GM12878 (cell line): Measurements from ENCODE around the gene SETBP1. TPM values are rescaled to one million over a fixed set of nuclear protein-coding genes. Genes with fewer than 3 reads are reported as not detected.

ENCODE experiments used
- ATAC-seq: fragments of 200-7000 bp; cut with Tn5 transposase; 3 replicates; pipeline ENCODE4 v1.9.1; 2020; ENCODE audit warnings: mild to moderate bottlenecking, moderate library complexity
- BruUV-seq: library from RNA; stranded (reverse); fragments of 400-500 nt; replicated peaks from 2 replicates; lab custom pipeline; 2021; lab: Mats Ljungman, UMichigan
- CTCF ChIA-PET: fragments of 300-600 bp; sonication (Branson Sonifier 250); formaldehyde crosslinking; extraction: SDS; loops from one replicate; lab custom pipeline; 2021; ENCODE audit warnings: inconsistent platforms; lab: Yijun Ruan, JAX
- POLR2A ChIA-PET: fragments of 350-600 bp; formaldehyde crosslinking; extraction: SDS; loops from one replicate; lab custom pipeline; 2021; ENCODE audit warnings: inconsistent platforms; lab: Charles Lee
- RAD21 ChIA-PET: fragments of 300-600 bp; sonication (Branson Sonifier 250); formaldehyde crosslinking; loops from one replicate; lab custom pipeline; 2023; ENCODE audit warnings: antibody characterized with exemption; ENCODE audit not compliant: unreplicated experiment; lab: Charles Lee
- SMC1A ChIA-PET: fragments of 300-600 bp; sonication (Branson Sonifier 250); formaldehyde crosslinking; loops from one replicate; lab custom pipeline; 2023; ENCODE audit not compliant: unreplicated experiment, uncharacterized antibody; lab: Charles Lee
- DNase-seq: peaks from one replicate; pipeline ENCODE4 v3.0.0-alpha.2; 2011; ENCODE audit warnings: low read depth, low spot score
- FAIRE-seq: peaks from 3 replicates; lab custom pipeline; 2011; peaks lifted over from hg19 to GRCh38; lab: Jason Lieb, UNC
- H2AFZ ChIP-seq: 2 replicates; pipeline ENCODE4 v1.6.0; 2011; ENCODE audit warnings: low read depth, low read length, control low read depth; ENCODE audit not compliant: control insufficient read depth
- H3K27ac ChIP-seq: 2 replicates; pipeline ENCODE4 v1.5.1; 2011; ENCODE audit warnings: control low read depth; ENCODE audit not compliant: control insufficient read depth, insufficient read depth
- H3K27me3 ChIP-seq, 2 experiments: replicated peaks in 1 of 2; 2 replicates each; pipeline versions ENCODE4 v1.6.0 to v1.6.1; 2011; ENCODE audit warnings: low read length in 1 of 2; ENCODE audit not compliant: control insufficient read depth in 2 of 2, insufficient read depth in 2 of 2
- H3K36me3 ChIP-seq, 2 experiments: 2 replicates each; pipeline ENCODE4 v1.5.1; 2011; ENCODE audit warnings: low read length in 1 of 2; ENCODE audit not compliant: control insufficient read depth in 2 of 2, insufficient read depth in 2 of 2
- H3K4me1 ChIP-seq: 2 replicates; pipeline ENCODE4 v1.6.1; 2011; ENCODE audit warnings: mild to moderate bottlenecking, low read length, moderate library complexity, mixed read lengths; ENCODE audit not compliant: control insufficient read depth, insufficient read depth
- H3K4me2 ChIP-seq: 2 replicates; pipeline ENCODE4 v1.6.0; 2011; ENCODE audit warnings: control low read depth; ENCODE audit not compliant: control insufficient read depth, insufficient read depth
- H3K4me3 ChIP-seq: fragments of 200-600 bp; sonication (generic); 2 replicates; pipeline ENCODE4 v1.5.1; 2016
- H3K79me2 ChIP-seq: 2 replicates; pipeline ENCODE4 v1.6.0; 2011; ENCODE audit warnings: low read length; ENCODE audit not compliant: control insufficient read depth, insufficient read depth
- H3K9ac ChIP-seq: 2 replicates; pipeline ENCODE4 v1.8.0; 2011; ENCODE audit warnings: low read length, control low read depth, mixed read lengths; ENCODE audit not compliant: control insufficient read depth, insufficient read depth
- H3K9me3 ChIP-seq: replicated peaks from 3 replicates; pipeline ENCODE4 v1.5.1; 2011; ENCODE audit warnings: mild to moderate bottlenecking, low read length; ENCODE audit not compliant: control insufficient read depth, insufficient read depth
- H4K20me1 ChIP-seq: 2 replicates; pipeline ENCODE4 v1.6.0; 2011; ENCODE audit not compliant: control insufficient read depth, insufficient read depth
- ASH2L ChIP-seq: fragments of 300-600, 200-600 bp; sonication (generic); IDR thresholded peaks from 2 replicates; pipeline ENCODE4 v1.6.1; 2017; ENCODE audit warnings: low read depth, mild to moderate bottlenecking, borderline replicate concordance
- ATF2 ChIP-seq: IDR thresholded peaks from 2 replicates; pipeline ENCODE4 v1.6.1; 2012; ENCODE audit warnings: low read length, inconsistent platforms
- EED ChIP-seq: sonication (generic); IDR thresholded peaks from 2 replicates; pipeline ENCODE4 v1.6.1; 2016; ENCODE audit warnings: antibody characterized with exemption, low read depth
- EGR1 ChIP-seq, 2 experiments: IDR thresholded peaks; 1 replicate in 1 of 2; 2 replicates in 1 of 2; pipeline ENCODE4 v1.6.1; 2011 to 2012; ENCODE audit warnings: low read depth in 2 of 2, low read length in 2 of 2, borderline replicate concordance in 1 of 2, mild to moderate bottlenecking in 1 of 2, moderate library complexity in 1 of 2
- HDAC6 ChIP-seq: fragments of 200-600 bp; sonication (generic); IDR thresholded peaks from one replicate; pipeline ENCODE4 v1.8.0; 2017; ENCODE audit warnings: antibody characterized with exemption; ENCODE audit not compliant: unreplicated experiment
- MEF2A ChIP-seq: IDR thresholded peaks from 2 replicates; pipeline ENCODE4 v1.6.1; 2011; ENCODE audit warnings: low read depth, mild to moderate bottlenecking, low read length, moderate library complexity; ENCODE audit not compliant: insufficient read depth
- PBX3 ChIP-seq: IDR thresholded peaks from 2 replicates; pipeline ENCODE4 v1.6.1; 2011; ENCODE audit warnings: mild to moderate bottlenecking, low read depth, low read length, moderate library complexity; ENCODE audit not compliant: insufficient replicate concordance
- RB1 ChIP-seq: fragments of 450-650 bp; formaldehyde crosslinking; IDR thresholded peaks from 2 replicates; pipeline ENCODE4 v1.6.1; 2017; ENCODE audit warnings: mild to moderate bottlenecking, borderline replicate concordance
- RFX5 ChIP-seq: IDR thresholded peaks from 2 replicates; pipeline ENCODE4 v1.6.1; 2011; ENCODE audit warnings: low read depth, low read length, improper control_type of control experiment
- RUNX3 ChIP-seq: IDR thresholded peaks from 2 replicates; pipeline ENCODE4 v1.6.1; 2012; ENCODE audit warnings: low read length, inconsistent platforms
- SMAD1 ChIP-seq: fragments of 450-650 bp; IDR thresholded peaks from 2 replicates; pipeline ENCODE4 v1.6.1; 2018; ENCODE audit warnings: mild to moderate bottlenecking, low read depth; ENCODE audit not compliant: partially characterized antibody
- SMAD5 ChIP-seq: IDR thresholded peaks from 2 replicates; pipeline ENCODE4 v1.6.1; 2016; ENCODE audit warnings: antibody characterized with exemption, low read depth
- SUPT20H ChIP-seq: IDR thresholded peaks from 2 replicates; pipeline ENCODE4 v1.6.1; 2011; ENCODE audit warnings: low read depth, mild to moderate bottlenecking, low read length, moderate library complexity, borderline replicate concordance; ENCODE audit not compliant: control insufficient read depth
- TBL1XR1 ChIP-seq: IDR thresholded peaks from 2 replicates; pipeline ENCODE4 v1.6.1; 2012; ENCODE audit warnings: low read depth, low read length, improper control_type of control experiment
- YBX1 ChIP-seq: fragments of 450-650 bp; IDR thresholded peaks from 2 replicates; pipeline ENCODE4 v1.6.1; 2016; ENCODE audit warnings: antibody characterized with exemption
- ZBED1 ChIP-seq: IDR thresholded peaks from 2 replicates; pipeline ENCODE4 v1.6.1; 2016; ENCODE audit warnings: borderline replicate concordance
- ZNF207 ChIP-seq: fragments of 450-650 bp; IDR thresholded peaks from 2 replicates; pipeline ENCODE4 v1.6.1; 2014; ENCODE audit warnings: antibody characterized with exemption, mild to moderate bottlenecking, borderline replicate concordance
- WGBS: methylation state at CpG from one replicate; pipeline ENCODE4 v1.1.6; 2016; ENCODE audit warnings: low lambda C conversion rate; ENCODE audit not compliant: insufficient replicate concordance, insufficient coverage; ENCODE audit errors: missing lambda C conversion rate; 5-methylcytosine and 5-hydroxymethylcytosine counted together
- in situ Hi-C: fragments of 300-500 bp; cut with MboI; formaldehyde crosslinking; loops from 9 replicates; pipeline ENCODE4 v1.14.3; 2018; ENCODE audit warnings: mixed read lengths
- intact Hi-C: fragments of 100-400 bp; cut with micrococcal nuclease; formaldehyde crosslinking; loops from one replicate; pipeline ENCODE4 v1.14.2; 2022; ENCODE audit not compliant: unreplicated experiment
- polyA plus RNA-seq, 11 experiments: library from polyadenylated mRNA; depleted of rRNA in 4 of 11; unstranded in 6 of 11; stranded (reverse) in 5 of 11; fragments of >200 nt; fragmentation: Nextera tagmentation in 4 of 11; fragmentation: Illumina TruSeq in 1 of 11; extraction: Ambion mirVana in 4 of 11; extraction: Trizol in 1 of 11; gene quantifications; 1 replicate in 1 of 11; 2 replicates in 10 of 11; pipeline versions ENCODE4 v1.2.1 to v1.2.3, GENCODE V29; 2011 to 2016; ENCODE audit warnings: inconsistent platforms in 2 of 11, missing spikeins in 2 of 11, low read depth in 1 of 11
- total RNA-seq, 4 experiments: library from RNA; depleted of rRNA in 3 of 4; stranded (reverse); fragments of >200 nt in 3 of 4; fragmentation: Illumina TruSeq in 1 of 4; extraction: Trizol in 1 of 4; gene quantifications; 2 replicates each; pipeline versions ENCODE4 v1.2.1 to v1.2.3, GENCODE V29; 2013 to 2021

The SETBP1 gene
- total and polyA plus RNA-seq, 10 of the 15 experiments (the other 5 are each of a cell fraction or from before 2014, with no cell fraction given), result 0.99 to 29.7 (median 8.3) TPM

GRCh38 chr18:44791520-44791919, 110.8 kb downstream of the SETBP1 start (continued):
- TF ChIP-seq ATF2, result no peak
- TF ChIP-seq ZBED1, result no peak
- TF ChIP-seq PBX3, result no peak
- peak; percentile 27; the same call in 1 of the 2 replicates for TF ChIP-seq RUNX3
- peak; percentile 37; the same call in 1 of the 2 replicates for TF ChIP-seq EED
- TF ChIP-seq SMAD1, result no peak
- TF ChIP-seq SMAD5, result no peak
- peak in 1 of 2 experiments; percentile 66; a peak in 1 of 3 replicates for TF ChIP-seq EGR1 (IDR thresholded peaks at IDR 0.05; ENCODE audit: borderline replicate concordance in 1 of 2, low read depth in 2 of 2, low read length in 2 of 2)

GRCh38 chr18:44792456-44793061, 111.9 kb downstream of the SETBP1 start:
- ChIA-PET SMC1A (interaction anchor here (0.9 to 1.6 kb wide), 3 partner anchors 13 to 33 kb away, joined by 3 to 4 read pairs (median 4); no protein-coding TSS in a partner anchor), RAD21 (interaction anchor here (1.2 kb wide), 1 partner anchor 32 kb away, joined by 3 read pairs; no protein-coding TSS in a partner anchor), CTCF (interaction anchor here (1.9 kb wide), 1 partner anchor 13 kb away, joined by 7 read pairs; no protein-coding TSS in a partner anchor), POLR2A (no interaction called here)
- Histone ChIP-seq H3K79me2 (no peaks in the 10 kb centered on the region), H4K20me1 (no peaks in the 10 kb centered on the region), H3K27ac (no peak overlapping the region), H3K27me3 (no peaks in the 10 kb centered on the region), H2AFZ (no peak overlapping the region), H3K4me1 (peaks cover 4% of the 10 kb centered on the region), H3K4me2 (no peak overlapping the region), H3K9ac (no peak overlapping the region), H3K36me3 (no peaks in the 10 kb centered on the region), H3K9me3 (no peaks in the 10 kb centered on the region), H3K4me3 (no peak overlapping the region)
- 66% methylated on average over 8 of the region's 8 CpGs for WGBS
- DNase-seq, result no peak
- no peak for ATAC-seq
- in situ Hi-C loops (no loop called here), intact Hi-C loops (no loop called here)
- no peak for TF ChIP-seq ASH2L
- no peak for TF ChIP-seq RFX5
- no peak for TF ChIP-seq ZNF207
- TF ChIP-seq HDAC6, result no peak
- no peak for TF ChIP-seq YBX1
- no peak for TF ChIP-seq SUPT20H
- no peak for TF ChIP-seq TBL1XR1
- TF ChIP-seq RB1, result no peak
- TF ChIP-seq MEF2A, result no peak
- BruUV-seq, result no TSS peak
- FAIRE-seq, result no peak
